Panc1 (cell line): ENCODE data around the gene COLEC11. TPM values are rescaled to one million over a fixed set of nuclear protein-coding genes. Genes with fewer than 3 reads are reported as not detected.

Experiments used
- ATAC-seq: fragments of 200-7000 bp; cut with Tn5 transposase; 2 replicates; pipeline ENCODE4 v1.9.1; 2020; ENCODE audit warnings: mild to moderate bottlenecking, moderate library complexity
- BruUV-seq: library from RNA; stranded (reverse); fragments of 400-500 nt; replicated peaks from 2 replicates; lab custom pipeline; 2021; lab: Mats Ljungman, UMichigan
- CTCF ChIA-PET: fragments of 300-600 bp; sonication (Branson Sonifier 250); formaldehyde crosslinking; loops from one replicate; lab custom pipeline; 2022; ENCODE audit warnings: antibody characterized with exemption; lab: Charles Lee
- POLR2A ChIA-PET: fragments of 300-600 bp; sonication (Branson Sonifier 250); formaldehyde crosslinking; loops from one replicate; lab custom pipeline; 2022; ENCODE audit warnings: antibody characterized with exemption; lab: Charles Lee
- DNase-seq: peaks from one replicate; pipeline ENCODE4 v3.0.0-alpha.2; 2010; ENCODE audit warnings: low read depth, low spot score
- H3K27ac ChIP-seq: 2 replicates; pipeline ENCODE4 v1.5.1; 2011; ENCODE audit warnings: mild to moderate bottlenecking, low read length, inconsistent platforms
- H3K27me3 ChIP-seq: fragments of 200-500 bp; sonication (Bioruptor generic); 2 replicates; pipeline ENCODE4 v1.6.0; 2014; ENCODE audit warnings: low read length, inconsistent platforms; ENCODE audit not compliant: control insufficient read depth, insufficient read depth
- H3K36me3 ChIP-seq: fragments of 200-500 bp; sonication (Bioruptor generic); 2 replicates; pipeline ENCODE4 v1.5.1; 2014; ENCODE audit warnings: inconsistent platforms, mild to moderate bottlenecking, low read length, moderate library complexity; ENCODE audit not compliant: control insufficient read depth, insufficient read depth
- H3K4me1 ChIP-seq: 2 replicates; pipeline ENCODE4 v1.5.1; 2011; ENCODE audit warnings: inconsistent platforms, mild to moderate bottlenecking, low read length, moderate library complexity; ENCODE audit not compliant: control insufficient read depth, insufficient read depth
- H3K4me3 ChIP-seq, 2 experiments: 2 replicates each; pipeline ENCODE4 v1.5.1; 2011 to 2012; ENCODE audit warnings: low read depth in 2 of 2, low read length in 2 of 2, mild to moderate bottlenecking in 2 of 2, inconsistent platforms in 1 of 2, moderate library complexity in 1 of 2
- H3K9me3 ChIP-seq: fragments of 200-500 bp; sonication (Bioruptor generic); 2 replicates; pipeline ENCODE4 v1.5.1; 2014; ENCODE audit warnings: low read depth, mild to moderate bottlenecking, inconsistent platforms, low read length, moderate library complexity; ENCODE audit not compliant: control insufficient read depth, insufficient read depth
- CTCF ChIP-seq: fragments of 450-650 bp; IDR thresholded peaks from 2 replicates; pipeline ENCODE4 v1.5.1; 2017; ENCODE audit warnings: mild to moderate bottlenecking
- POLR2AphosphoS5 ChIP-seq: IDR thresholded peaks from 2 replicates; pipeline ENCODE4 v1.6.1; 2012; ENCODE audit warnings: mild to moderate bottlenecking, low read depth, low read length, moderate library complexity
- REST ChIP-seq, 2 experiments: IDR thresholded peaks; 2 replicates each; pipeline ENCODE4 v1.6.1; 2011 to 2012; ENCODE audit warnings: low read depth in 2 of 2, control low read depth in 1 of 2, low read length in 1 of 2, mild to moderate bottlenecking in 1 of 2, moderate library complexity in 1 of 2; ENCODE audit not compliant: insufficient read depth in 1 of 2
- SIN3A ChIP-seq: IDR thresholded peaks from 2 replicates; pipeline ENCODE4 v1.6.1; 2012; ENCODE audit warnings: low read depth, mild to moderate bottlenecking, low read length, moderate library complexity, borderline replicate concordance; ENCODE audit not compliant: insufficient read depth
- TCF7L2 ChIP-seq: IDR thresholded peaks from 2 replicates; pipeline ENCODE4 v1.6.1; 2011; ENCODE audit warnings: mild to moderate bottlenecking, low read depth, low read length, inconsistent platforms
- in situ Hi-C: cut with HindIII; loops from 2 replicates; pipeline ENCODE4 v1.10.0; 2016; ENCODE audit warnings: low sequenced_read_pairs, low pct_unique_long_range_greater_than_20kb
- intact Hi-C: fragments of 100-400 bp; cut with micrococcal nuclease; formaldehyde crosslinking; loops from one replicate; pipeline ENCODE4 v1.10.0; 2022; ENCODE audit not compliant: unreplicated experiment
- total RNA-seq: library from RNA; stranded (reverse); gene quantifications from one replicate; pipeline ENCODE4 v1.2.1, GENCODE V29; 2021; ENCODE audit not compliant: unreplicated experiment

The COLEC11 gene
- total RNA-seq, 1 experiment from 2014 or later: 0.31 TPM

GRCh38 chr2:3597567-3597966 is 2.7 kb downstream of the COLEC11 start:
- in situ Hi-C loops: no loop called here
- CTCF ChIA-PET: no interaction called here
- ATAC-seq (no peak), DNase-seq (no peak)
- POLR2A ChIA-PET: no interaction called here
- TF ChIP-seq SIN3A (no peak), TCF7L2 (no peak), POLR2AphosphoS5 (no peak), REST (IDR thresholded peaks at IDR 0.05; ENCODE audit: insufficient read depth in 1 of 2, low read depth in 2 of 2, low read length in 1 of 2) (no peak), CTCF (no peak)
- no peak overlapping the region for H3K27ac ChIP-seq
- no peaks in the 10 kb centered on the region; the same call in 1 of the 2 replicates for H3K4me1 ChIP-seq
- no peaks in the 10 kb centered on the region for H3K9me3 ChIP-seq
- no peaks in the 10 kb centered on the region for H3K27me3 ChIP-seq
- no TSS peak for BruUV-seq
- no peaks in the 10 kb centered on the region for H3K36me3 ChIP-seq
- intact Hi-C loops: no loop called here
- H3K4me3 ChIP-seq: no peak overlapping the region

- BruUV-seq: no TSS peak
- in situ Hi-C loops (no loop called here), intact Hi-C loops (no loop called here)
- H3K27me3 ChIP-seq: no peaks in the 10 kb centered on the region
- CTCF ChIA-PET: no interaction called here
- no peak overlapping the region for H3K4me3 ChIP-seq
- POLR2A ChIA-PET: no interaction called here
- no peaks in the 10 kb centered on the region for H3K9me3 ChIP-seq
- no peaks in the 10 kb centered on the region for H3K36me3 ChIP-seq
- ATAC-seq (no peak), DNase-seq (no peak)
- H3K4me1 ChIP-seq: no peaks in the 10 kb centered on the region; the same call in 1 of the 2 replicates
- TF ChIP-seq CTCF: no peak
- TF ChIP-seq POLR2AphosphoS5: no peak
- TF ChIP-seq TCF7L2: no peak
- TF ChIP-seq REST (IDR thresholded peaks at IDR 0.05; ENCODE audit: insufficient read depth in 1 of 2, low read depth in 2 of 2, low read length in 1 of 2): no peak
- TF ChIP-seq SIN3A: no peak
- H3K27ac ChIP-seq: no peak overlapping the region
Observed at GRCh38 chr2:3598197-3598910, 3.4 kb downstream of the COLEC11 start.
